ENCODE results near the gene NRCAM. TPM values are rescaled to one million over a fixed set of nuclear protein-coding genes. Genes with fewer than 3 reads are reported as not detected.
"Not testable (repeated sequence)": the region's sequence is repeated elsewhere in the genome, so short reads cannot be mapped to it uniquely, and the experiment has no call there.

Gene NRCAM
- total RNA-seq: under 1 TPM; 0.27 to 0.74 TPM
- 1.1 TPM for polyA plus RNA-seq

- ChIA-PET CTCF (interaction anchor here (1.5 kb wide), 1 partner anchor 12 kb away, joined by 6 read pairs; no protein-coding TSS in a partner anchor), POLR2A (interaction anchor here (0.6 kb wide), 1 partner anchor 70 kb away, joined by 3 read pairs; the partner anchor contains the start of gene PNPLA8)
- Histone ChIP-seq H3K36me3 (ENCODE audit: insufficient read depth, low read length) (no peaks in the 10 kb centered on the region), H3K4me3 (ENCODE audit: low read length) (no peak within 1 kb of the TSS), H3K9me3 (ENCODE audit: low read length) (no peaks in the 10 kb centered on the region), H3K4me1 (ENCODE audit: insufficient read depth, low read length) (no peaks in the 10 kb centered on the region), H3K27me3 (ENCODE audit: insufficient read depth, low read length, poor library complexity, severe bottlenecking) (peaks cover 26% of the 10 kb centered on the region), H3K27ac (ENCODE audit: low read depth, low read length) (no peak within 1 kb of the TSS)
- H3K9me3 Mint-ChIP-seq: no peaks in the 10 kb centered on the region
- H3K4me1 Mint-ChIP-seq: peaks cover 11 to 23% (median 12%) of the 10 kb centered on the region in 3 donors
- H3K36me3 Mint-ChIP-seq: peaks cover 0 to 2% (median 0%) of the 10 kb centered on the region in 3 donors
- DNase-seq: peak in 1 of 5 donors; percentile 81
- H3K4me3 Mint-ChIP-seq: peak within 1 kb of the TSS in 6 of 7 donors; percentile 51 to 82 (median 62)
- peaks cover 29 to 72% of the 10 kb centered on the region in 2 donors for H3K27me3 Mint-ChIP-seq
- H3K27ac Mint-ChIP-seq: peak within 1 kb of the TSS in 1 of 8 donors; percentile 58
Observed at GRCh38 chr7:108455998-108456677, at the start of gene NRCAM. Gene NRCAM, minus strand, starts transcription at chr7:108456436. Its CDS starts 216,372 bp downstream, at chr7:108240064.

DNA sequence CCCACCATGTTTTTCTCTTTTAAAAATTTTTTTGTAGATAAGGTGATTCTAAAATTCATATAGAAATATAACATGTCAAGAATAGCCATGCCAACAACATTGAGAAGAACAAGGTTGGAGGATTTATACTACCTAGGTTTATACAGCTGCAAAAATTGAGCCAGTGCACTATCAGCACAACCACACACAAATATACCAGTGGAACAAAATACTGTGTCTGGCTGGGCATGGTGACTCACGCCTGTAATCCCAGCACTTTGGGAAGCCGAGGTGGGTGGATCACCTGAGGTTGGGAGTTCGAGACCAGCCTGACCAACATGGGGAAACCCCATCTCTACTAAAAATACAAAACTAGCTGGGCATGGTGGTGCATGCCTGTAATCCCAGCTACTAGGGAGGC is 48.3 kb upstream of the NRCAM start:
- H3K4me3 Mint-ChIP-seq; POLR2A ChIA-PET; H3K27ac ChIP-seq (ENCODE audit: low read depth, low read length); CTCF ChIA-PET; DNase-seq; H3K9me3 ChIP-seq (ENCODE audit: low read length); H3K4me3 ChIP-seq (ENCODE audit: low read length); H3K9me3 Mint-ChIP-seq; H3K36me3 ChIP-seq (ENCODE audit: insufficient read depth, low read length); H3K27ac Mint-ChIP-seq; H3K4me1 ChIP-seq (ENCODE audit: insufficient read depth, low read length); H3K27me3 ChIP-seq (ENCODE audit: insufficient read depth, low read length, poor library complexity, severe bottlenecking); H3K4me1 Mint-ChIP-seq; H3K27me3 Mint-ChIP-seq: not testable (repeated sequence)
- H3K36me3 Mint-ChIP-seq: peaks cover 6 to 49% (median 9%) of the 10 kb centered on the region in 3 donors

DNA sequence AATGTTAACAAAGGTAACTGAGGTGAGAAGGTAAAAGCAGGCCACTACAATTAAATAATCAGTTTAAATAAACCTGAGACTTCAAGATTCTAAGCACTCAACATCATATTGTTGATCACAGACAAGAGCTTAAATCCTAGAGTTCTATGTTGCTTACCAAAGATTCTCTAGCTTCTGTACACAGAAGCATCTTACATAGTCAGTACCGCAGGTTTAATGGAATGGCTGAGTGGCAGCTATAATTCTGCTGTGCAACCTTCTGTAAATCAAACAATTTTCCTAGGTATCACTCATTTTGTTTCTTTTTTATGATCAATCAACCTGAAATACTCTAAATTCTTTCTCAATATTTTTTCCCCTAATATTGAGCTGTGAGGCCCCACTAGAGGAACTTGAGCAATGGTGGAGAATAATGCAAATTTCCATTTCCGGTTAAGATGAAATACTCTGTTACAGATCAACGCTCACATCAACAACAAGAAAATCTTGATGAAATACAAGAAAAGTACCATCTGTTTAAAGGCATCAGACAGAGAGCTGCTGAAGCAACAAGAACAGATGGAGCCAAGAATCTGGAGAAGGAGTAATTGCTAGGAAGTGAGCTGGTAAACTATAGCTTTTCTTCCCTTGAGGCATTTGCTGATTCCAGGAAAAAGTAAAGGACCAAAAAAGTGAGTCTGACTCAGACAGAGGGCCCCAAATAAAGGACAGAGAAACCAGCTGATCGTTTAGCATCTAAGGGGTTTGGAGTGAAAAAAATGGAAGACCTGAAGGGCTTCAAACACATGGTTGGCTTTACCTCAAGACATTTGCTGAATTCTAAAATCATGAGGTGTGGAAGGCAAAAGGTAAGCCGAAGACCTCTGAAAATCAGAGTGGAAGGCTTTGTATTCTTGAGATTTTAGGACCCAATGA is 47.1 kb upstream of the NRCAM start:
- Mint-ChIP-seq H3K4me1 (peaks cover 6 to 7% (median 7%) of the 10 kb centered on the region in 3 donors), H3K27ac (peak overlapping the region in 4 of 8 donors; percentile 26 to 87 (median 60)), H3K27me3 (no peaks in the 10 kb centered on the region), H3K9me3 (no peaks in the 10 kb centered on the region), H3K4me3 (no peak overlapping the region), H3K36me3 (peaks cover 6 to 59% (median 12%) of the 10 kb centered on the region in 3 donors)
- ChIA-PET CTCF (no interaction called here), POLR2A (no interaction called here)
- Histone ChIP-seq H3K4me1 (ENCODE audit: insufficient read depth, low read length) (no peaks in the 10 kb centered on the region), H3K27ac (ENCODE audit: low read depth, low read length) (no peak overlapping the region), H3K9me3 (ENCODE audit: low read length) (no peaks in the 10 kb centered on the region), H3K27me3 (ENCODE audit: insufficient read depth, low read length, poor library complexity, severe bottlenecking) (no peaks in the 10 kb centered on the region), H3K36me3 (ENCODE audit: insufficient read depth, low read length) (no peaks in the 10 kb centered on the region), H3K4me3 (ENCODE audit: low read length) (no peak overlapping the region)
- no peak for DNase-seq

DNA sequence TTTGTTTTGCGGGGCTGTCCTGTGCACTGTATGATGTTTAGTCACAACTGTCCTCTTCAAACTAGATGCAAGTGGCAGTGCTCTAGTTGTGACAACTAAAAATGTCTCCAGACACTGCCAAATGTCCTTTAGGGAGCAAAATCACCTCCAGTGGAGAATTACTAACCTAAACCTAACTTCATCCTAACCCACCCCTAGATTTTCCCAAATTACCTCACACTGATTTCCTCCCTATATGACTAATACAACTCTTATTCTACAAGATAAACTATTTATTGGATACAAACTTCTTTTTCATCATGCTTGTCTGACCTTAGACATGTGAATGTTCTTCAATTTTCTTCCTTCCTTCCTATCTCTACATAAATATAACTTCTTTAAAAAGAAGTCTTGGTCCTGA is 43.3 kb upstream of the NRCAM start:
- Mint-ChIP-seq H3K4me3 (no peak overlapping the region), H3K9me3 (no peaks in the 10 kb centered on the region), H3K4me1 (peaks cover 6 to 9% (median 7%) of the 10 kb centered on the region in 3 donors), H3K27ac (peak overlapping the region in 4 of 8 donors; percentile 3 to 57 (median 45)), H3K36me3 (peaks cover 12 to 67% (median 15%) of the 10 kb centered on the region in 3 donors), H3K27me3 (no peaks in the 10 kb centered on the region)
- Histone ChIP-seq H3K36me3 (ENCODE audit: insufficient read depth, low read length) (peaks cover 2% of the 10 kb centered on the region), H3K27me3 (ENCODE audit: insufficient read depth, low read length, poor library complexity, severe bottlenecking) (no peaks in the 10 kb centered on the region), H3K4me3 (ENCODE audit: low read length) (no peak overlapping the region), H3K27ac (ENCODE audit: low read depth, low read length) (no peak overlapping the region), H3K4me1 (ENCODE audit: insufficient read depth, low read length) (no peaks in the 10 kb centered on the region), H3K9me3 (ENCODE audit: low read length) (no peaks in the 10 kb centered on the region)
- CTCF ChIA-PET: no interaction called here
- POLR2A ChIA-PET: no interaction called here
- DNase-seq: no peak

- ChIA-PET POLR2A (no interaction called here), CTCF (no interaction called here)
- no peaks in the 10 kb centered on the region for H3K27me3 ChIP-seq (ENCODE audit: insufficient read depth, low read length, poor library complexity, severe bottlenecking)
- H3K4me3 ChIP-seq (ENCODE audit: low read length): no peak overlapping the region
- H3K9me3 Mint-ChIP-seq: no peaks in the 10 kb centered on the region
- peaks cover 12 to 63% (median 18%) of the 10 kb centered on the region in 3 donors for H3K36me3 Mint-ChIP-seq
- no peak overlapping the region for H3K4me3 Mint-ChIP-seq
- H3K4me1 Mint-ChIP-seq: peaks cover 1 to 6% (median 2%) of the 10 kb centered on the region in 3 donors
- no peaks in the 10 kb centered on the region for H3K27me3 Mint-ChIP-seq
- no peaks in the 10 kb centered on the region for H3K4me1 ChIP-seq (ENCODE audit: insufficient read depth, low read length)
- no peak overlapping the region for H3K27ac Mint-ChIP-seq
- H3K9me3 ChIP-seq (ENCODE audit: low read length): no peaks in the 10 kb centered on the region
- DNase-seq: no peak
- H3K36me3 ChIP-seq (ENCODE audit: insufficient read depth, low read length): peaks cover 7% of the 10 kb centered on the region
- no peak overlapping the region for H3K27ac ChIP-seq (ENCODE audit: low read depth, low read length)
Observed at GRCh38 chr7:108498481-108498880, 42.2 kb upstream of the NRCAM start.

DNA sequence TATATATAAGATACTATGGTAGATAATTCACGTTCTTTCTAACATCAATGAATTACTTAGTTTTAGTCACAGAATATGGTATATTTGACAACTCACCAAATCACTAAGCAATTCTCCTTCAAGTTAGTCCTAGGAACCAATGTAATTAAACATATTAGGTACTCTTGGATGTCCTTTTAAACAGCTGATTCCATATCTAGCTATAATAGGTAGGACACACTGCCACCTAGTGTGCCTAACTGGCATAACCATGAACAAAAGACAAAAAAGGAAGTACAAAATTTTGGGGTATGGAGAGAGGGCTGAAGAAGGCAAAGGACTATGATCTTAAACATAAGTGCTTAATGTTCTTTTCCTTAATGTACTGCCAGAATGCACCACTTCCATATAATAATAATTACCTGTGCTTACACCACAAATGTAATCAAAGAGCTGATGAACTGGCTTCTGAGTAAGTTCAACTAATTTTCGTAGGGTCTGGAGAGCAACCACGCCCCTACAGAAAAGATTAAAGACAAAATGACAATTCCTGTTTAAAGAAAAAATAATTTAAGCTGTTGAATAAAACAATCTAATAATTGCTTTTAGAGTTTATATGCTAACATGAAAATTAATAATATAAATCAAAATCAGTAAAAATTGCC is 41.0 kb upstream of the NRCAM start:
- Mint-ChIP-seq H3K4me1 (peaks cover 0 to 4% (median 0%) of the 10 kb centered on the region in 3 donors), H3K27ac (peak overlapping the region in 1 of 8 donors; percentile 35), H3K4me3 (no peak overlapping the region), H3K9me3 (no peaks in the 10 kb centered on the region), H3K27me3 (no peaks in the 10 kb centered on the region), H3K36me3 (peaks cover 12 to 60% (median 19%) of the 10 kb centered on the region in 3 donors)
- Histone ChIP-seq H3K4me1 (ENCODE audit: insufficient read depth, low read length) (no peaks in the 10 kb centered on the region), H3K4me3 (ENCODE audit: low read length) (no peak overlapping the region), H3K27ac (ENCODE audit: low read depth, low read length) (no peak overlapping the region), H3K9me3 (ENCODE audit: low read length) (no peaks in the 10 kb centered on the region), H3K27me3 (ENCODE audit: insufficient read depth, low read length, poor library complexity, severe bottlenecking) (no peaks in the 10 kb centered on the region), H3K36me3 (ENCODE audit: insufficient read depth, low read length) (peaks cover 7% of the 10 kb centered on the region)
- DNase-seq: peak in 3 of 5 donors; percentile 15 to 59 (median 21)
- ChIA-PET CTCF (interaction anchor here (0.9 to 1.8 kb wide), 10 partner anchors 9 to 320 kb away, joined by 3 to 10 read pairs (median 3); no protein-coding TSS in a partner anchor), POLR2A (no interaction called here)

- Histone ChIP-seq H3K4me3 (ENCODE audit: low read length) (no peak overlapping the region), H3K9me3 (ENCODE audit: low read length) (no peaks in the 10 kb centered on the region), H3K27ac (ENCODE audit: low read depth, low read length) (no peak overlapping the region), H3K36me3 (ENCODE audit: insufficient read depth, low read length) (peaks cover 11% of the 10 kb centered on the region), H3K27me3 (ENCODE audit: insufficient read depth, low read length, poor library complexity, severe bottlenecking) (no peaks in the 10 kb centered on the region), H3K4me1 (ENCODE audit: insufficient read depth, low read length) (no peaks in the 10 kb centered on the region)
- Mint-ChIP-seq H3K4me3 (no peak overlapping the region), H3K27me3 (no peaks in the 10 kb centered on the region), H3K9me3 (no peaks in the 10 kb centered on the region), H3K4me1 (peaks cover 0 to 1% (median 0%) of the 10 kb centered on the region in 3 donors), H3K27ac (no peak overlapping the region), H3K36me3 (peaks cover 15 to 62% (median 21%) of the 10 kb centered on the region in 3 donors)
- POLR2A ChIA-PET: no interaction called here
- CTCF ChIA-PET: no interaction called here
- no peak for DNase-seq
Observed at GRCh38 chr7:108492742-108493141, 36.5 kb upstream of the NRCAM start.

All from CD8-positive, alpha-beta memory T cell (primary cell).